Hypothalamus (tissue), 51 donors: ENCODE measurements around the gene TMEM270.
A peak's percentile ranks its signal among the peaks of the same experiment; 100 is the strongest.
"Not testable (repeated sequence)": the region's sequence is repeated elsewhere in the genome, so short reads cannot be mapped to it uniquely, and the experiment has no call there.

Experiments used
- DNase-seq, 51 donors: peaks; one replicate each; lab custom pipeline; 2025; lab: John Stamatoyannopoulos, UW

TMEM270 gene

DNA sequence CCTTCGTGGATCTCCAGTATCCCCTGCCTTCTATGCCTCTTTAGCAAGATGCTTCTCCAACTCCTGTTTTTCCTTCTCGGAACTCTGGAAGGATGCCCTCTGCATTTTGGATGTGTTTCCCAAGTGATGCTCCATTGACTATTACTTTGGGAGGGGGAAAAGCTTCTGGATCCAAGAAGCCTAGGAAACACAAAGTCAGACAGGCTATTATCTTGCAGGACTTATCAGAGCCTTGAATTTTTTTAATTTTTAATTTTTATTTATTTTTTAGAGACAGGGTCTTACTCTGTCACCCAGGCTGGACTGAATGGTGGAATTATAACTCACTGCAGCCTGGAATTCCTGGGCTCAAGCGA is 21.1 kb downstream of the TMEM270 start:
- no peak for DNase-seq

DNA sequence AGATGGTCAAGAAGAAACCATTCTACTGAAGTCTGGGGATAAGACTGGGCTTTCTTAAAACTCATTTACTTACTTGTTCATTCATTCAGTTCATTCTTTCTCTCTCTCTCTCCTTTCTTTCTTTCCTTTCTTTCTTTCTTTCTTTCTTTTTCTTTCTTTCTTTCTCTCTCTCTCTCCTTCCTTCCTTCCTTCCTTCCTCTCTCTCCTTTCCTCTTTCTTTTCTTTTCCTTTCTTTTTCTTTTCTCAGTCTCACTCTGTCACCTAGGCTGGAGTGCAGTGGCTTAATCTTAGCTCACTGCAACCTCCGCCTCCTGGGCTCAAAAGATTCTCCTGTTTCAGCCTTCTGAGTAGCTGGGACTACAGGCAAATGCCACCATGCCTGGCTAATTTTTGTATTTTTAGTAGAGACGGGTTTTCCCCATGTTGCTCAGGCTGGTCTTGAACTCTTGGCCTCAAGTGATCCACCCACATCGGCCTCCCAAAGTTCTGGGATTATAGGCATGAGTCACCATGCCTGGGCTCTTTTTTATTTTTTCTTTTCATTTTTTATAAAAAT is 24.0 kb downstream of the TMEM270 start:
- DNase-seq: not testable (repeated sequence)

DNA sequence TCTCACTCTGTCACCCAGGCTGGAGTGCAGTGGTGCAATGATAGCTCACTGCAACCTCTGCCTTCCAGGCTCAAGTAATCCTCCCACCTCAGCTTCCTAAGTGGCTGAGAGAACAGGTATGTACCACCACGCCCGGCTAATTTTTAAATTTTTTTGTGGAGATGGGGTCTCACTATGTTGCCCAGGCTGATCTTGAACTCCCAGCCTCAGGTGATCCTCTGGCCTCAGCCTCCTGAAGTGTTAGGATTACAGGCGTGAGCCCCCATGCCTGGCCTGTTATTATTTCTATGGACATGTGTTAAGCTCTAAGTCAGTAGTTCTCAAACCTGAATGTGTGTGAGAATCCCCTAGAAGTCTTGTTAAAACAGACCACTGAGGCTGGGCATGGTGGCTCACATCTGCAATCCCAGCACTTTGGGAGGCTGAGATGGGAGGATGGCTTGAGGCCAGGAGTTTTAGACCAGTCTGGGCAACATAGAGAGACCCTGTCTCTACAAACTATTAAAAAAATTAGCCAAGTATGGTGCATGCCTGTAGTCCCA is 24.5 kb downstream of the TMEM270 start:
- no peak for DNase-seq

DNA sequence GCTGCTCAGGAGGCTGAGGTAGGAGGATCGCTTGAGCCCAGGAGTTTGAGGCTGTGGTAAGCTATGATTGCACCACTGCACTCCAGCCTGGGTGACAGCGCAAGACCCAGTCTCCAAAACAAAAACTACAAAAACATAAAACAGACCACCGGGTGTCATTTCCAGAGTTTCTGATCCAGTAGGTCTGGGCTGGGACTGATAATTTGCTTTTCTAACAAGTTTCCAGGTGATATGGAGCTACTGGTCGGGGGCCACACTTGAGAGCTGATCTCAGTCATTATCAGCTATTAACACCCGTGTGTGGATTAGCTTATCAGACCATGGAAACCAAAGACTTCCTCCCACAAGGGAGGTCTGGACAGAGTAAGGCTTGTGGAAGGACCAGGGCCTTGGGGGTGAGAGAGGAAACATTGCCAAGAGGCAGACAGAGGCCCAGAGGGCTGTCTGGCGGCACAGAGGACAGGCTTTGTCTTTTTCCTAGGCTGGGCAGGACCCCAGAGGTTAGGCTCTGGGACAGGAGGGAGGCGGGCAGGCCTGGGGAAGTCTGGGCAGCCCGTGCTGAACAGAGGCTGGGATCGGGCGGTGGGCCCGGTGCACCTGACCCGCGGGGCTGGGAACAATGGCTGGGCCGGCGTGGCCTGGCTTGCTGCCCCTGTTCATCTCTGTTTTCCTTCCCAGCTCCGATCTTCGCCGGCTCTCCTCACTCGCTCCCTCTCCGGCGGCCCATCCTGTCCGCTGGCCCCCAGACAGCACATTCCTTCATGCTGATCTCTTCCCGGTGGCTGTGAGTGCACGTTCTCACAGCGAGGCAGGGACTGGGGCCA is 25.2 kb downstream of the TMEM270 start:
- peak in 24 of 51 donors; percentile 6 to 54 (median 30) for DNase-seq

DNA sequence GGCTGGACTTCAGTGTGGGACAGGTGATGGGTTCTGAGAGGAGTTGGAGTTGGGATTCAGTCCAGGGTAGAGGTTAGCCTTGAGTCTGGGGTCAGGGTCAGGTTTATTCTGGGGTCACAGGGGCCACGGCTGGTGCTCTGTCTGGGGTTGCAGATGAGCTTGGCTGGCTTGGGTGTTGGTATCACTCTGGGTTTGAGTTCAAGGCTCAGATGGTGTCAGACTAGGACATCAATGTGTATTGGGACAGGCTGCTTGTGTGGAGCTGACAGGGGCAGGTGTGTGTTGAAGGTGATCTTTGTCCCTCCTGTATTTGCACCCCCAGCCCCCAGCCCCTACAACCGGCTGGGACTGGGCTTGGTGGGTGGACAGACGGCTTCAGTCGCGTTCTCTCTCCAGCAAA is 26.8 kb downstream of the TMEM270 start:
- no peak for DNase-seq

DNA sequence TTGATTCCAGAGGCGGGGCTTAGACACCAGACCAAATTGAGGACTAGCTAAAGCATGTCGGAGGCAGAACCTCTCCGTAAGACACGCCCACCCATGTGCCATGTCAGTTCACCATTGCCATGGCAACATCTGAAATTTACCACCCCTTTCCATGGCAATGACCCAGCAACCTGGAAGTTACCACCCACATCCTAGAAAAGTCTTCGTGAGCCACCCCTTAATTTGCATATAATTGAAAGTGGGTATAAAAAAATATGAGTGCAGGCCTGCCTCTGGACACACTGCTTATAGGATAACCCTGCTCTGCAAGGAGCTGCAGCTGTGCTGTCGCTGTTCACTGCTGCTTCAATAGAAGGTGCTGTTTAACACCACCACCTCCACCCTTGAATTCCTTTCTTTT is 28.0 kb downstream of the TMEM270 start:
- DNase-seq: no peak

DNA sequence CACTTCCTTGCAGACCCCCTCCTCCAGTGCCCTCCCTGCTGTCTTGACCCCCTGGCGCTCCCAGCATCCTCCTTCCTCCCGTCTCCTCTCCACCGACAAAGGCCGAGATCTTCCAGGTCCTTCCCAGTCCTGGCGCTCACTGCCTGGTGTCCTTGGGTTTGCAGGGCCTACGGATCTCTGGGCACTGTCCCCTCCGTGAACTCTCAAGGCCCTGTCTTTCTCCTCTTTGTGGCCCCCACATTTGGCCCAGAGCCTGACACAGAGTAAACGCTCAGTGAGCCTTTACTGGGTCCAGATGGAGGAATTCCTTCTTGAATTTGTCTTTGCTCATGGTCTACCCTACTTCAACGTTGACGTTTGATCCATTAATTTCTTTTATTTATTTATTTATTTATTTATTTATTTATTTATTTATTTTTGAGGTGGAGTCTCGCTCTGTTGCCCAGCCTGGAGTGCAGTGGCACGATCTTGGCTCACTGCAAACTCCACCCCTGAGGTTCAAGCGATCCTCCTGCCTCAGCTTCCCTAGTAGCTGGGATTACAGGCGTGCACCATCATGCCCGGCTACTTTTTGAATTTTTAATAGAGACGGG is 29.7 kb downstream of the TMEM270 start:
- no peak for DNase-seq

DNA sequence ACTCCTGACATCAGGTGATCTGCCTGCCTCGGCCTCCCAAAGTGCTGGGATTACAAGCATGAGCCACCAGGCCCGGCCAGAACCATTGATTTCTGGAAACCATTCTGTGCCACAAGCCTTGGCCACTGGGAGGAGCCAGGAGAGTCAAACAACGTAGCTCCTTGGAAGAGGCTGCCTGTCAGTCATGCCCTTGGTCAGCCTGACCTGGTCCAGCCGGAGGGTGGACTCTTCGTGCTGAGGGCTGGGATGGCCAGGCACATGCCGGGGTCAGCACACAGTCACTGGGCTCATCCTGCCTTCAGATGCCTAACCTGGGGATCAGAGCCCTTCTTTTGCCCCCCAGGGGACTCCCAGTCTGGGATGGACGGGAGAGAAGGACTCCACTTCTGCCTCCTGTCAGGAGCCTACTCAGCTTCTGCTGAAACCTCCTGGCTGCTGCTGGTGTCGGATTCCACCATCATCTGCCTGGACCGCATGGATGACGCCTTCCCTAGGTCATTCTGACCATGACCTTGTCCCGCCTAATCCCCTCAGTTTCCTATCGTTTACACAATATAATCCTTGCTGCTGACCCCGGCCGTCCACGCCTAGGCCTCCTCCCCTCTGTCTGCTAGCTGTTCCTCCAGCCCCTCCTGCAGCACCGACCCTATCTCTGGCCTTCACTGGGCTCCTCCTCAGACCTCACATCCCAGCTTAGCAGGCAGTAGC is 30.4 kb downstream of the TMEM270 start:
- no peak for DNase-seq

DNA sequence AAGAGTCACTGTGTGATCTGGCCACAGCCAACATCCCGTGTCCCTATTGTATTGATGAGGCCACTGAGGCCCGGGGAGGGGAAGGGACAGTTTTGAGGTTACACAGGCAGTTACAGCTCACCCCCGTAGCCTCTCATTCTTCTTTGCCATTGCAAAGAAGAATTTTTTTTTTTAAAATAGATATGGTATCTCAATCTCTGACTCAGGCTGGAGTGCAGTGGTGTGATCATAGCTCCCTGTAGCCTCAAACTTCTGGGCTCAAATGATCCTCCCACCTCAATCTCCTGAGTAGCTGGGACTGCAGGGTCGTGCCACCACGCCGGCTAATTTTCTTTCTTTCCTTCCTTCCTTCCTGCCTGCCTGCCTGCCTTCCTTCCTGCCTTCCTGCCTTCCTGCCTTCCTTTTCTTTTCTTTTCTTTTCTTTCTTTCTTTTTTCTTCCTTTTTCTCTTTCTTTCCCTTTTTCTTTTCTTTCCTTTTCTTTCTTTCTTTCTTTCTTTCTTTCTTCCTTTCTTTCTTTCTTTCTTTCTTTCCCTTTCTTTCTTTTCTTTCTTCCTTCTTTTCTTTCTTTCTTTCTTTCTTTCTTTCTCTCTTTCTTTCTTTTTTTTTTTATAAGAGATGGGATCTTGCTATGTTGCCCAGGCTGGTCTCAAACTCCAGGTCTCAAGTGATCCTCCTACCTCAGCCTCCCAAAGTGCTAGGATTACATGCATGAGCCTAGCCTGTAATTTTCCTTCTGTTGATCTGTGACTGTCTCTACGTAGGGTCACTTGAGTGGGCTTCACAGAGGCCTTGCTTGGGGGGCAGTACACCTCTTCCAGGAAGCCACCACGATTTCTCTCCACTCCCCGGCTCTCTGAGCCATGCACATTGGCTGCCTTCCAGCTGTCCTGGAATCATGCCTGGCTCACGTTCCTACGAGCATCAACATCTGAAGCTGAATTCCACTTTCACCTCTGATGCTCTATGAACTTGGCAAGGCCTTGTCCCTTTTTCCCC is 31.3 kb downstream of the TMEM270 start:
- DNase-seq: peak in 1 of 51 donors; percentile 7

DNA sequence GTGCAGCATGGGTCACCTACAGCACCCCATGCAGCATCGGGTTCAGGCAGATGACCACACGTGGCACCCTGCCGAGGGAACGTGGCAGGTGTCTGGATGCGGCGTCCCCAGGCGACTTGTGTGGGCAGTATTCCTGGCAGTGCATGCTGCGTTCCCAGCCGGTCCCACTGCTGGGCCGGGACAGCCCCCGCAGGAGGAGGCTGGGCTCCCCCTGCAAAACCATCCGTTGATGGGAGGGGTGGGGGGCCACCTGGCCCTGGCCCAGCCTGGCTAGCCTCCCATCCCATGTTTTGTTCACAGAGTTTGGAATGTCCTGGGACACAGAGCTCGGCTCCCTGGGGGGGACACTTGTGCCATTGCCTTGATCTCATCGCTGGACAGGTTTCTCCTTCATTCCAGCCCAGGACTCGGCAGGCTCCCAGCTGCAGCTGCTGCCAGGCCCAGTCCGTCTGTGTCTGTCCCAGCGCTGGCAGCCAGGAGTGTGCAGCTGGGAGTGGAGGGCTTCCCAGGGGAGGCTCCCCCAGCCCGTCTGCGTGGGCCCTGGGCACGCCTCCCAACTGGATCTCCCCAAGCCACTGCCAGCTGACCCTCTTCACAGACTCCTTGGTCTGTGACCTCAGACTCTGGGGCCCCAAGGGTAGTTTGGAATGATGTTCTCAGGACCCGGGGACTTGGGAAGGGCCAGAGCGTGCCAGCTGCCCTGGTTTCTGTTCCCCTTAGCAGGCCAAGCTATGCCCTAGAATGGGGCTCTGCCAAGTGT is 32.6 kb downstream of the TMEM270 start:
- peak in 28 of 51 donors; percentile 8 to 58 (median 42) for DNase-seq

DNA sequence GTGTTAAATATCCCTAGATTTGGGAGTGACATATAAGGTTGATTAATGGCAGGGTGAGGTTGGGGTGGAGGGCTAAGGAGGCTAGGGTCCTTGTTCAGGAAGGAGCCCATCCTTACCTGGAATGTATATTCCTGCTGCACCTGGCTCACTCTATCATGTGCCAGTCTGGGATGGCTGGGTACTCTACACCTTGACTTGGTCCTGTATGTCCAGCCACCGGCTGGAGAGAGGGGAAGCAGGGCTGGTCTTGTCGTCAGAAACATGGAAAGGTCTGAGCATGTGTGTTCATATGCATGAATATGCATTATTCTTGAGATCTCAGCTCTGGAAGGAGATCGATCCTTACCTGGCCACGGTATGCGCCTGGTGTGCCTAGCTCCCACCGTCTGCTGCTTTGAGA is 33.2 kb downstream of the TMEM270 start:
- no peak for DNase-seq

DNA sequence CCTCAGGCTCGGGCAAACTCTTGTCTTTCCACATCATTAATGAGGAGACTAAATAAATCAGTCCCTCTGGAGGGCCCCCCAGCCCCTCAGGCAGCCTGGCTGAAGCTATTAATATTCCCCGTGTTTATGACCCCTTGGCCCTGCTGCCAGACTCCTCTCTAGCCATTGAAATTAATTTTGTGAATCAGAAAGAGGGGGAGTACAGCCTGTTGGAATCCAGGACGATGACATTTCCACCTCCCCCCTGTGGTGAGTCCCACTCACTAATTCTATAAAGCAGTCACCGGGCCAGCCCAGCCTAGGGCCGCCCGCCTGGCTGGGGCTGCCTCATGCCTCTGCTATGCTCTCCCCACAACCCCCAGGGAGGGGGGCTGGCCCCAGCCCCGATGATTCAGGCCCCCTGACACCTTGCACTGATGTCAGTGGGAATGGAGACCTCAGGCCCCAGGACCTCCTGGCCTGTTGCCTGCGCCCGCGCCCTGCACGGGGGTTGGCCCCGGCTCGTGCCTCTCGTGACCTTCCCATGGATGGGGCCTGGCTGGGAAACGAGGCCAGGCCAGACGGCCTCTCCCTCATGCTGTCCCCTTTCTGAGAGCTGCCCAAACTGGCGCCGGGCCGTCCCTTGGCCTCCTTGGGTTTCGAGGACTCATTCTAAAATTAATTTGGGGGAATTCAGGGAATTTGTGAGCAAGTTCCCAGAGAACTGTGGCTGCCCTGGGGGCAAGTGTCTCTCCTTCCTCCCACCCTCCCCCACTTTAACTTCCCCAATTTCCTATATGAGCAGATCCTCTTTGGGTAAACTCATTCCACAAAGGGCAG is 34.0 kb downstream of the TMEM270 start:
- peak in 2 of 51 donors; percentile 8 to 32 for DNase-seq

DNA sequence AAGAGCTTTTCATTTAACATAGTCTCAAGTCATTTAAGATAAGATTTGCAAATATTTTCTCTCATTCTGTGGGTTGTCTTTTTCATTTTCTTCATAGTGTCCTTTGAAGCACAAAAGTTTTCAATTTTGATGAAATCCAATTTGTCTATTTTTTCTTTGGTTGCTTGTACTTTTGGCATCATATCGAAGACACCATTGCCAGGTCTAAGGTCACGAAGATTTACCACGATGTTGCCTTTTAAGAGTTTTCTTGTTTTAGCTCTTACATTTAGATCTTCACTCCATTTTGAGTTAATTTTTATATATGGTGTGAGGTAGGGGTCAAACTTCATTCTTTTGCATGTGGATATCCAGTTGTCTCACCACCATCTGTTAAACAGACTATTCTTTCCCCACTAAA is 34.7 kb downstream of the TMEM270 start:
- no peak for DNase-seq

DNA sequence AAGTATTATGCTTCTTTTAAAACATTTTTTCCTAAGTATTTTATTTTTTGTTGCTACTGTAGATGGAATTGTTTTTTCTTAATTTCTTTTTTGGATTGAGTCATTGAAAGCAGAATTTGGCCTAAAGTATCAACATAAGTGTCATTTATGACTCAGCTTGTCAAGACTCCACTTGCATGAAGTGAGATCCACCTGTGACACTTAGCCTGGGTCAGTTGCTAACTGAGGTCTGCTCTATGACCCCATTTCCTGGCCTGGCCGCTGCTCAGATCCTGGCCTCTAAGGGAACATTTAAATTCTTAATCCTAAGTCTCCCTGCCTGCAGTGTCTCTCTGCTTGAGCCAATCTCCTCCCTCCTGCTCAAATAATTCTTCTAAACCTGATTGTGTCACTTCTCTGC is 35.5 kb downstream of the TMEM270 start:
- DNase-seq: no peak

DNA sequence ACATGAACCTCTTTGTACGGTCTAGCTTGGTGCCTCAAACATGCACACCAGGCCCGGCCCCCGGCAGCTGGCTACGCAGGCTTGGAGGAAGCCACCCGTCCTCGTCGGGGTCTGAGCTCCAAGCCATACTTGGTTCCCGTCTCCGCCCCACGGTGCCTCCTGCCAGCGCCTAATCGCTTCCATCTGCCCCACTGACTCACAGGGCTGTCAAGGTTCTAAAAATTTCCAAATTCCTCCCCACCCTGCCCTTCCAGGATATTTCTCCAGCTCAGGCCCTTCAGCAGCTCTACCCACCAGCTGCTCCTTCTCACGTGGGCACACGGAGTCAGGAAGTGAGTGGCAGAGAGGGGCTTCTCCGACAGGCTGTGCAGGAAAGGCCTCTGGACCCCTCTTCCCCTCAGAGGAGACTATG is 38.8 kb downstream of the TMEM270 start:
- DNase-seq: no peak

DNA sequence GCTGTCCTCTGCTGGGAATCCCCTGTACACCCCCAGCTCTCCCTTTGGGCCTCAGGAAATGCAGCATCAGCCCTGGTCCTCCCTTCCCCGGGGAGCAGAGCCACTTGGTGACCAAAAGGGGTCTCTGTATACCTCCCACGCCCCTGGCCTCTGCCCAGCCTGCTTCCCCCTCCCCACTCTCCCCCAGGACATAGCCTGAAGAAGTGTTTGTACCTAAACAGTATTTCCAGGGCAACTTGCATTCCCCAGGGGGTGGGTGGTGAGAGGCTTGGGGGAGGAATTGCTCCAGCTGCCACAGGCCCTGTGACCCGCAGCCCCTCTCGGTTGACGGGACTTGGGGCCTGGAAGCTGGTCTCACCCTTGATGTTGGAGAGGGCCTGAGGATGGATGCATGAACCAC is 39.3 kb downstream of the TMEM270 start:
- no peak for DNase-seq

DNA sequence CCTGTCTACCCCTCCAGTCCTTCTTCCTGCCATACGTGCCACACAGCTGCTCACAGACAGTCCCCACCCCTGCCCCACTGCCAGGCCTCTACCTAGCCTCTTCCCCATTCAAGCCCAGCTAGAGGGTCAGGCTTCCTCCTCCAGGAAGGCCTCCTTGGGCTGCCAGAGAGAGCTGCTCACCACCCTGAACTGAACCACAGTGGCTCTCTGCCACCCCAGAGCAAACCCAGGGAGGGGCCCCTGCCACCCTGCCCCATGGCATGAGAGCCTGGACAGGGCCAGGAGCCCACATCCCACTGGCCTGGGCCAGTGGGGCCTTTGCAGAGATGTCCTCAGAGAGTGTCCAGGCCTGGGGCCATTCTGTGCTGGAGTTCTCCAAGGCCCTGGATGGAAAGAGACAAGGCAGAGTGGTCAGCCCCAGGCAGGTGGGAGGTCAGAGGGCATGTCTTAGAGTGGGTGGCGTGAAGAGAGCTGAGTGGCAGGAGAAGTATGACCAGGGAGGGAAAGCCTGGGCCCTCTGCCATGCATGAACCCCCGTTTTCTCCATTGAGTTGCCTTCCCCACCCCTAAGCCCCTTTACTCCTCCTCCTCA is 40.4 kb downstream of the TMEM270 start:
- no peak for DNase-seq
